Mesendoderm (in vitro differentiated cells): ENCODE data around the gene KRIT1.
"Not testable (repeated sequence)": the region's sequence is repeated elsewhere in the genome, so short reads cannot be mapped to it uniquely, and the experiment has no call there.

Experiments
- DNase-seq: peaks from one replicate; pipeline ENCODE4 v3.0.0; 2013
- H2AK5ac ChIP-seq: 2 replicates; pipeline ENCODE4 v1.6.1; 2013; ENCODE audit warnings: low read length, inconsistent platforms
- H2BK120ac ChIP-seq: 2 replicates; pipeline ENCODE4 v1.6.1; 2013; ENCODE audit warnings: low read depth, mild to moderate bottlenecking, low read length, moderate library complexity, mixed read lengths
- H2BK15ac ChIP-seq: replicated peaks from 2 replicates; pipeline ENCODE4 v1.6.1; 2013; ENCODE audit warnings: low read depth, mild to moderate bottlenecking, moderate library complexity
- H2BK5ac ChIP-seq: 2 replicates; pipeline ENCODE4 v1.6.1; 2013; ENCODE audit warnings: low read length, inconsistent platforms
- H3K18ac ChIP-seq: 2 replicates; pipeline ENCODE4 v1.6.1; 2013; ENCODE audit warnings: mild to moderate bottlenecking, low read length, mixed read lengths
- H3K23ac ChIP-seq: one replicate; pipeline ENCODE4 v1.6.1; 2013; ENCODE audit warnings: low read length
- H3K27ac ChIP-seq: 2 replicates; pipeline ENCODE4 v1.5.1; 2013; ENCODE audit warnings: low read depth, mild to moderate bottlenecking, inconsistent platforms, low read length, moderate library complexity
- H3K27me3 ChIP-seq: 2 replicates; pipeline ENCODE4 v1.6.1; 2013; ENCODE audit warnings: low read length, control low read depth, mild to moderate bottlenecking, inconsistent platforms; ENCODE audit not compliant: insufficient read depth, poor library complexity
- H3K36me3 ChIP-seq: 2 replicates; pipeline ENCODE4 v1.6.1; 2013; ENCODE audit warnings: low read length, inconsistent platforms; ENCODE audit not compliant: control insufficient read depth, insufficient read depth
- H3K4ac ChIP-seq: one replicate; pipeline ENCODE4 v1.6.1; 2013; ENCODE audit warnings: low read depth, mild to moderate bottlenecking, low read length, moderate library complexity
- H3K4me1 ChIP-seq: 2 replicates; pipeline ENCODE4 v1.6.1; 2013; ENCODE audit warnings: low read depth, low read length, inconsistent platforms; ENCODE audit not compliant: control insufficient read depth
- H3K4me2 ChIP-seq: 2 replicates; pipeline ENCODE4 v1.6.1; 2013; ENCODE audit warnings: low read length
- H3K4me3 ChIP-seq: 2 replicates; pipeline ENCODE4 v1.5.1; 2013; ENCODE audit warnings: mild to moderate bottlenecking, low read length
- H3K56ac ChIP-seq: one replicate; pipeline ENCODE4 v1.6.1; 2013; ENCODE audit warnings: low read length
- H3K79me1 ChIP-seq: 2 replicates; pipeline ENCODE4 v1.6.1; 2013; ENCODE audit warnings: low read length, inconsistent platforms
- H3K79me2 ChIP-seq: 2 replicates; pipeline ENCODE4 v1.6.1; 2013; ENCODE audit warnings: mild to moderate bottlenecking, low read length; ENCODE audit not compliant: control insufficient read depth, insufficient read depth
- H3K9ac ChIP-seq: 2 replicates; pipeline ENCODE4 v1.6.1; 2013; ENCODE audit warnings: low read length, inconsistent platforms
- H4K5ac ChIP-seq: one replicate; pipeline ENCODE4 v1.6.1; 2013; ENCODE audit warnings: low read length
- H4K8ac ChIP-seq: one replicate; pipeline ENCODE4 v1.6.1; 2013; ENCODE audit warnings: low read depth, mild to moderate bottlenecking, control low read depth, low read length, moderate library complexity
- WGBS: extraction: QIAGEN DNeasy Blood & Tissue Kit; methylation state at CpG from one replicate; pipeline ENCODE4 v1.1.7; 2013; ENCODE audit warnings: low lambda C conversion rate, missing lambda C conversion rate; ENCODE audit not compliant: insufficient coverage; ENCODE audit errors: extremely low coverage; 5-methylcytosine and 5-hydroxymethylcytosine counted together

Gene KRIT1

GRCh38 chr7:92184294-92184693 is 61.4 kb downstream of the KRIT1 start:
- H3K27ac ChIP-seq, H3K23ac ChIP-seq, H3K18ac ChIP-seq, H3K36me3 ChIP-seq, H2BK15ac ChIP-seq, DNase-seq, H2AK5ac ChIP-seq, H3K79me1 ChIP-seq, H4K5ac ChIP-seq, H3K9ac ChIP-seq, H2BK120ac ChIP-seq, H4K8ac ChIP-seq, H3K4ac ChIP-seq, H3K4me2 ChIP-seq, H3K27me3 ChIP-seq, H3K4me1 ChIP-seq, H3K79me2 ChIP-seq, H3K4me3 ChIP-seq, H3K56ac ChIP-seq, H2BK5ac ChIP-seq: not testable (repeated sequence)
- WGBS = no CpG with 5 or more reads among the region's 1 CpG

- Histone ChIP-seq H2BK5ac (no peak within 1 kb of the TSS), H3K27ac (no peak within 1 kb of the TSS), H3K27me3 (no peaks in the 10 kb centered on the region), H2BK15ac (no peak within 1 kb of the TSS), H3K36me3 (no peaks in the 10 kb centered on the region), H3K18ac (no peak within 1 kb of the TSS), H3K4ac (no peak within 1 kb of the TSS), H3K4me2 (peak within 1 kb of the TSS; percentile 60), H2BK120ac (no peak within 1 kb of the TSS), H3K23ac (no peak within 1 kb of the TSS), H3K79me2 (no peaks in the 10 kb centered on the region), H4K8ac (peak within 1 kb of the TSS; percentile 41), H3K9ac (peak within 1 kb of the TSS; percentile 54), H4K5ac (no peak within 1 kb of the TSS), H3K4me3 (no peak within 1 kb of the TSS), H2AK5ac (no peak within 1 kb of the TSS), H3K4me1 (no peaks in the 10 kb centered on the region), H3K56ac (peak within 1 kb of the TSS; percentile 75), H3K79me1 (no peaks in the 10 kb centered on the region)
- DNase-seq = peak; percentile 96
- no CpG with 5 or more reads among the region's 60 CpGs for WGBS
Measured at GRCh38 chr7:92178928-92179924, 66.5 kb downstream of the KRIT1 start, which contains the start of gene LRRD1. Gene LRRD1 (minus strand): TSS chr7:92179142. CDS start chr7:92165202, 13,940 bp downstream.

- H4K5ac ChIP-seq = no peak overlapping the region
Measured at GRCh38 chr7:92177362-92177761, 68.4 kb downstream of the KRIT1 start.

DNA sequence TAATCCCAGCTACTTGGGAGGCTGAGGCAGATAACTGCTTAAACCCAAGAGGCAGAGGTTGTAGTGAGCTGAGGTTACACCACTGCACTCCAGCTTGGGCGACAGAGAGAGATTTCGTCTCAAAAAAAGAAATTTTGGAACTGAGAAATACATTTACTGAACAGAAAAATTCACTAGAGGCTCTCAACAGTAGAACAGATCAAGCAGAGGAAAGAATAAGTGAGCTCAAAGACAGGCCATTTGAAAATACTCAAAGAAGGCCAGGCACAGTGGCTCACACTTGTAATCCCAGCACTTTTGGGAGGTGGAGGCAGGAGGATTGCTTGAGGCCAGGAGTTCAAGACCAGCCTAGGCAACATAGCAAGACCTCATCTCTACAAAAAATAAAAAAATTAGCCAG is 76.2 kb downstream of the KRIT1 start:
- not testable (repeated sequence) for H3K27ac ChIP-seq, H4K8ac ChIP-seq, DNase-seq, H3K27me3 ChIP-seq, H3K56ac ChIP-seq, H3K79me1 ChIP-seq, H2AK5ac ChIP-seq, H3K23ac ChIP-seq, H2BK5ac ChIP-seq, H3K4me1 ChIP-seq, H3K36me3 ChIP-seq, H3K9ac ChIP-seq, H3K4me3 ChIP-seq, H3K4me2 ChIP-seq, H4K5ac ChIP-seq, H2BK120ac ChIP-seq, H2BK15ac ChIP-seq, H3K18ac ChIP-seq, H3K4ac ChIP-seq, H3K79me2 ChIP-seq
- no CpG with 5 or more reads among the region's 2 CpGs for WGBS

More at GRCh38 chr7:92177362-92177761, 68.4 kb downstream of the KRIT1 start:
- Histone ChIP-seq H2AK5ac (no peak overlapping the region), H2BK5ac (no peak overlapping the region), H3K56ac (no peak overlapping the region), H3K27me3 (no peaks in the 10 kb centered on the region), H3K4me2 (no peak overlapping the region), H2BK120ac (no peak overlapping the region), H3K79me2 (no peaks in the 10 kb centered on the region), H3K36me3 (no peaks in the 10 kb centered on the region), H3K27ac (no peak overlapping the region), H3K4ac (no peak overlapping the region), H2BK15ac (no peak overlapping the region), H3K79me1 (no peaks in the 10 kb centered on the region), H3K9ac (no peak overlapping the region), H3K4me3 (no peak overlapping the region), H4K8ac (no peak overlapping the region), H3K23ac (no peak overlapping the region), H3K4me1 (no peaks in the 10 kb centered on the region), H3K18ac (no peak overlapping the region)
- DNase-seq = no peak

- Histone ChIP-seq H3K18ac (no peak overlapping the region), H2BK120ac (no peak overlapping the region), H3K23ac (no peak overlapping the region), H3K79me1 (no peaks in the 10 kb centered on the region), H3K56ac (no peak overlapping the region), H3K27ac (no peak overlapping the region), H2BK15ac (no peak overlapping the region), H2AK5ac (no peak overlapping the region), H3K4me2 (no peak overlapping the region), H2BK5ac (no peak overlapping the region), H3K4me1 (no peaks in the 10 kb centered on the region), H3K4me3 (no peak overlapping the region), H3K36me3 (no peaks in the 10 kb centered on the region), H3K79me2 (no peaks in the 10 kb centered on the region), H3K27me3 (no peaks in the 10 kb centered on the region), H4K8ac (no peak overlapping the region), H3K4ac (no peak overlapping the region), H3K9ac (no peak overlapping the region), H4K5ac (no peak overlapping the region)
- no peak for DNase-seq
- WGBS = no CpG with 5 or more reads among the region's 1 CpG
Measured at GRCh38 chr7:92161271-92161670, 84.4 kb downstream of the KRIT1 start.
